HG03045 (cell line): Measurements from ENCODE around the gene DCBLD2.
"Not testable (repeated sequence)": the region's sequence is repeated elsewhere in the genome, so short reads cannot be mapped to it uniquely, and the experiment has no call there.

Experiments used
- ATAC-seq: cut with Tn5 transposase; IDR thresholded peaks from one replicate; pipeline ENCODE4 v1.9.1; 2021; ENCODE audit warnings: mild to moderate bottlenecking, moderate library complexity; ENCODE audit not compliant: unreplicated experiment

DCBLD2 gene

GRCh38 chr3:98890965-98891910 lies 10.3 kb downstream of the DCBLD2 start:
- ATAC-seq, result no peak

GRCh38 chr3:98890181-98890835 lies 11.2 kb downstream of the DCBLD2 start:
- ATAC-seq, result no peak

- ATAC-seq, result no peak
These were observed 13.8 kb downstream of the DCBLD2 start for GRCh38 chr3:98887684-98888083.

GRCh38 chr3:98886525-98886924 lies 15.0 kb downstream of the DCBLD2 start:
- ATAC-seq, result no peak

- ATAC-seq, result no peak
These were observed 15.6 kb downstream of the DCBLD2 start for GRCh38 chr3:98885851-98886250.

GRCh38 chr3:98884675-98885371 lies 16.7 kb downstream of the DCBLD2 start:
- ATAC-seq, result no peak

- ATAC-seq, result not testable (repeated sequence)
These were observed 18.7 kb downstream of the DCBLD2 start for GRCh38 chr3:98882614-98883333.

GRCh38 chr3:98877132-98877531 lies 24.4 kb downstream of the DCBLD2 start:
- no peak for ATAC-seq

- ATAC-seq, result no peak
These were observed 26.0 kb downstream of the DCBLD2 start for GRCh38 chr3:98875535-98875934.

GRCh38 chr3:98874602-98875249 lies 26.8 kb downstream of the DCBLD2 start:
- no peak for ATAC-seq

- ATAC-seq, result no peak
These were observed 32.1 kb downstream of the DCBLD2 start for GRCh38 chr3:98869391-98869790.

GRCh38 chr3:98857971-98858370 lies 43.5 kb downstream of the DCBLD2 start:
- ATAC-seq, result not testable (repeated sequence)

- not testable (repeated sequence) for ATAC-seq
These were observed 44.2 kb downstream of the DCBLD2 start for GRCh38 chr3:98857258-98857657.

- no peak for ATAC-seq
These were observed 44.8 kb downstream of the DCBLD2 start for GRCh38 chr3:98856724-98857123.

- ATAC-seq, result no peak
These were observed 45.6 kb downstream of the DCBLD2 start for GRCh38 chr3:98855806-98856400.

GRCh38 chr3:98848108-98848507 lies 53.4 kb downstream of the DCBLD2 start:
- ATAC-seq, result no peak

GRCh38 chr3:98846101-98846500 lies 55.4 kb downstream of the DCBLD2 start:
- no peak for ATAC-seq

- no peak for ATAC-seq
These were observed 58.1 kb downstream of the DCBLD2 start for GRCh38 chr3:98843266-98843959.

GRCh38 chr3:98839846-98840245 lies 61.6 kb downstream of the DCBLD2 start:
- ATAC-seq, result no peak
